ENCODE results near the gene IRF1.
"Not testable (repeated sequence)": the region's sequence is repeated elsewhere in the genome, so short reads cannot be mapped to it uniquely, and the experiment has no call there.

Gene IRF1, protein sequence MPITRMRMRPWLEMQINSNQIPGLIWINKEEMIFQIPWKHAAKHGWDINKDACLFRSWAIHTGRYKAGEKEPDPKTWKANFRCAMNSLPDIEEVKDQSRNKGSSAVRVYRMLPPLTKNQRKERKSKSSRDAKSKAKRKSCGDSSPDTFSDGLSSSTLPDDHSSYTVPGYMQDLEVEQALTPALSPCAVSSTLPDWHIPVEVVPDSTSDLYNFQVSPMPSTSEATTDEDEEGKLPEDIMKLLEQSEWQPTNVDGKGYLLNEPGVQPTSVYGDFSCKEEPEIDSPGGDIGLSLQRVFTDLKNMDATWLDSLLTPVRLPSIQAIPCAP

DNA sequence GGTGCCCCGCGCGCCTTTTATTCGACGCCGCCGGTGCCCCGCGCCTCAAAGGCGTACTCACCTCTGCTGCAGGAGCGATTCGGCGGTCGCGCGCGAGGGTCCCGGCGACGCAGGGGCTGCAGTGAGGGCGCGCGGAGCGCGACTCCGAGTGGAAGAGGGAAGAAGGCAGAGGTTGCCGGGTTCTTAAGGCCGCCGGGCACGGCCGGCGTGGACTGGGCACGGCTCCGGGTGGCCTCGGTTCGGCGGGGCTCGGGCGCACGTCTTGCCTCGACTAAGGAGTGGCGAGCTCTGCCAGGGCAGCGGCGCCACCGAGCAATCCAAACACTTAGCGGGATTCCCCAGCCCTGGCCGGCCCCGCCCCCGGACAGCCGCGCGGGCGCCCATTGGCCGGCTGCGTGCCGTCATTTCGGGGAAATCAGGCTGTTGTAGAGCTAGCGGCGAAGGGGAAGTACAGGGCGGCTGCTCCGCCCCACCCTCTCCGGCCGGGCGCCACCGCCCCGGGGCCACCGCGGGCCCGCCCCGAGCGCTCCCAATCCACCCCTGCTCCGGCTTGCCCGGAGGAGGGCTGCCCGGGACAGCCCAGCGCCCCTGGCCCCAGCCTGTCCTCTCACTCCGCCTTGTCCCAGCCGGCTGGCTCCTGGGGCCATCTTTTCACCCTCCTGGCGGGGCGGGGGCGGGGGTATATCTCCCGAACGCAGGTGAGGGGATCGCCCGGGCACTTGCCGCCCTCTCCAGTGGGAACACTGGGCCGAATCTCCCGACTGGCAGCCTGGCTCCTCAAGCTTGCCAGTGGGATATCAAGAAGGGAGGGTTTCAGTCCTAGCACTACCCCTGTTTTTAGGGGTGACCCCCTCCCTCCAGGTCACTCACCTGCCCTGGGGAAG is at the start of gene IRF1:
IRF1 (minus strand) TSS at position 290 of the 884 bp plus-strand sequence. CDS start 1,295 bp downstream, outside the sequence.
- peak; percentile 97 for DNase-seq

- DNase-seq = no peak
These were observed 49.6 kb upstream of the IRF1 start for GRCh38 chr5:132540149-132540548.

GRCh38 chr5:132539716-132540115 is 49.1 kb upstream of the IRF1 start:
- DNase-seq = no peak

DNA sequence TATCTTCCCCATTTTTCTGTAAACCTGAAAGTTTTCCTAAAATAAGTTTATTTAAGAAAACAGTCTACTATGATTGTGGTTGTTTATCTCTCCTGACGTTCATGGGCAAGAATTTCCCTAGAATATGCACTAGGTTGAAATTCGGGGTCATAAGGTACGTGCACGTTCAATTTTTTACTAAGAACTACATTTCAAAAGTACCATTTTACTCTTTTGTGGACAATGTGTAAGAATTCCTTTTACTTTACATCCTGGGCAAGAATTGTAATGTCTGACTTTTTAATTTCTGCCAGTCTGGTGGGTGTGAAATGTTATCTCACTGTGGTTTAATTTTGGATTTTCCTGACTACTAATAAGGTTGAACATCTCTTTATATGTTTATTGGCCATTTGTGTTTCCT is 40.4 kb upstream of the IRF1 start:
- no peak for DNase-seq

GRCh38 chr5:132528866-132529634 is 38.5 kb upstream of the IRF1 start:
- no peak for DNase-seq

GRCh38 chr5:132528021-132528420 is 37.4 kb upstream of the IRF1 start:
- DNase-seq = no peak

GRCh38 chr5:132526974-132527564 is 36.5 kb upstream of the IRF1 start:
- DNase-seq = no peak

DNA sequence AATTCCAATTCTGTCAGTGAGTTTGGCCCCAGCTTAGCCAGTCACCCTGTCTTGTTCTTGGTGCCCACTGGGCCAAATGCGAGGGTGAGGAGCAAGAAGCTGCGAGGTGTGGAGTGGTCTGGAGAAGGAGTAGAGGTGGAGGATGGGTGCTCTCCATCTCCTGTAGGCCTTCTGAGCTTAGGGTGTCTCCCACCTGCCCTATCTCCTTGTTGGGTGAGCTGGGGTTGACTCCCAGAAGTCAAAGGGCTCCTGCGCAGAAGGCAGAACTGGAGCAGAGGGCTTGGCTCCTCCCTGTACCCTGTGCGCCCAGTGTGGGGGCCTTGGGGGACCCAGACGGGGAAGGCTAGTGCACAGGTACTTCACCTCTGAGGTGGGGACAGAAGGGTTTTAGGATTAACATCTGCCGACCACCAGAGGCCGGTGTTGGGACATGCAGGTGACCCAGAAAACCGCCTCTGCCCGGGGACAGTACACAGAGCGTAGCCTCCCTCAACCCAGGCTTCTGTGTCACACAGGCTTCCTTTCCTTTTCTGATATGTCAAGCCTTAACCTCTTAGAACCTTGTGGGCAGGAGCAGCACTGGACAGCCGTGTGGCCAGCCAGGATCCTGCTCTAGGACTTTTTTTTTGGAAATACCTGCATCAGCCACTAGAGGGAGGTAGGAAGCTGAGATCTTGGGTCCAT is 35.9 kb upstream of the IRF1 start:
- DNase-seq = peak; percentile 68

DNA sequence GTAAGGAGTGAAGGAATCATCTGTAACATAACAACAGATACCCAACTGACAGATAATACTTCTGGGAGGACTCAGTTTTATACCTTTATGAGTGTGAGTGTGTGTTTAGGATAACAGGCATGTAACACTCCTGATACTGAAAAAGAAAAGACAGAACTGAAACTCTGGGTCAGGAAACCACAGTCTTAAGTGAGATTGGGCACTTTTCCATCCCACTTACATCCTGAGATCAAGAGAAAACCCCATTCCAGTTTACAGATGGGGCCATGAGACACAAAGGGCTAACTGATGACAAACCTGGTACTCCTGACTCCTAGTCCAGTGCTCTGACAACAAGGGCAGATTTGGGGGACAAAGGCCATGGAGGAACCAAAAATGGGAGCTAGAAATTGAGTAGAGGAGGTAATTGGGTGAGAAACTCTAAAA is 34.7 kb upstream of the IRF1 start:
- DNase-seq = no peak

GRCh38 chr5:132524877-132525276 is 34.3 kb upstream of the IRF1 start:
- DNase-seq = not testable (repeated sequence)

GRCh38 chr5:132522067-132522466 is 31.5 kb upstream of the IRF1 start:
- DNase-seq = not testable (repeated sequence)

GRCh38 chr5:132513618-132514336 is 23.2 kb upstream of the IRF1 start:
- DNase-seq = not testable (repeated sequence)

GRCh38 chr5:132510076-132510475 is 19.5 kb upstream of the IRF1 start:
- peak; percentile 92 for DNase-seq

GRCh38 chr5:132506094-132506692 is 15.6 kb upstream of the IRF1 start:
- DNase-seq = peak; percentile 96

DNA sequence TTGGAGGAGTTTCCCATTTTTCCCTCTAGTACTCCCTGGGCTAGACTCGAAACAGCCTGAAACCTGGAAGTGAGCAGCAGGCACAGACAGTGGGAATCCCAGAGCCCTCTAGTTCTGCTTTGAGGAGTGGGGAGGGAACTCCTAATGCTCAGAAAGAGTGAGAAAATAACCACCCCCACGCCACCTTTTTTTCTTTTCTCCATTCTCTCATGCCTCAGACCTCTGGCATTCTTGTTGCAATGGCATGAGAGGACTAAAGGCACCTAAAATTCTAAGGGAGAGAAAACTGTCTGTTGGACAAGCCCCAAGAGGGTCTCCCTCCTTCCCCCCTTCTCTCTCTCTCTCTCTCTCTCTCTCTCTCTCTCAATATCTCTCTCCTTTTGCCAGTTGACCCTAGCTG is 15.1 kb upstream of the IRF1 start:
- peak; percentile 43 for DNase-seq

- no peak for DNase-seq
These were observed 14.2 kb upstream of the IRF1 start for GRCh38 chr5:132504746-132505145.

GRCh38 chr5:132503244-132503643 is 12.7 kb upstream of the IRF1 start:
- DNase-seq = no peak

DNA sequence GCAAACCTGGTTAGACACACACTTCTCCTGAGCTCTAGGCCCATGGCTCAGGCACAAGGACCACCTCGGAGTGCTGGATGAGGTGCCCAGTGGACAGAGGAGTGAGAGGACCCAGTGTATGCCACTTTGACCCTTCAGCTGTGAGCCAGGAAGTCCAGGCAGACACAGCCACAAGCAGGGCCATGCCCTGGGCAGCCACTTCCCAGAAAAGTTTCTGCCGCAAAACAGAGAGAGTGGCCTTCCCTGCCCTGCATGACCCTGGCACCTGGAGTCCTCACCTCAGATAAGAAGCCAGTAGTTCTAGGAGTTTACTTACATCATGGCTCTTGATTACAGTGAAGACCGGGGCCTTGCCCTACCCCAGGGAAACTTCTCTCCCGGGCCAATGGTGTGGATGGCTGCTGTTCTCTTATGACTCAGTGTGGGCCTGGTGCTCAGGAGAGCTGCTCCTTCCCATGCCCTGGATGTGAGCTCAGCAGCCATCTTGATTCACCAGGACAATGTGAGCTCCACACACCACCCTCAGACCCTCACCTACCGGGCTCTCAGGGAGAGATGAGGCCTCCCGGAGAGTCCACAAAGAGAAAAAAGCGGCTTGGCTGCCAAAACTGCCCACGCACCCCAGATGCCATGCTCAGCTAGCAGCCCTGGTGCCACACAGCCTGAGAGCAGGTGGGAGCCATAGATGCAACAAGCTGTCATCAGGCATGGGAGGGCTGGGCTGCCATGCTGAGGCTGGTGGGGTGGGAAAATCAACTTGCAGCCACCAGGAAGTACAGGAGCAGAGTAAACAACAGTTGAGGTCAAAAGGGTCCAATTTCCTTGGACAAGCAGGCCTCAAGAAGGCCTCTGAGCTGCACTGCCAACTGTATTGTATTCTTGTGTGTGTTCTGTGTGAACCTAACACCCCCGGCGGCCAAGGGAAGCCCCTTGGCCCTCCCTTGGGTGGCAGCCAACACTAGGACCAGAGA is 11.7 kb upstream of the IRF1 start:
- no peak for DNase-seq

GRCh38 chr5:132501629-132501956 is 11.0 kb upstream of the IRF1 start:
- no peak for DNase-seq
